Breast epithelium (tissue), 3 donors: ENCODE results near the gene WLS.

Experiments
- POLR2A ChIP-seq: fragments of 450-650 bp; IDR thresholded peaks from one replicate; pipeline ENCODE4 v1.6.1; 2016; ENCODE audit warnings: antibody characterized with exemption, mild to moderate bottlenecking, moderate library complexity
- TF ChIP-seq, protein P1 (sequence below), 3 donors: fragments of 450-650 bp; IDR thresholded peaks; one replicate each; pipeline ENCODE4 v1.5.1; 2016 to 2017; ENCODE audit warnings: antibody characterized with exemption in 3 of 3, mild to moderate bottlenecking in 3 of 3, moderate library complexity in 3 of 3

DNA sequence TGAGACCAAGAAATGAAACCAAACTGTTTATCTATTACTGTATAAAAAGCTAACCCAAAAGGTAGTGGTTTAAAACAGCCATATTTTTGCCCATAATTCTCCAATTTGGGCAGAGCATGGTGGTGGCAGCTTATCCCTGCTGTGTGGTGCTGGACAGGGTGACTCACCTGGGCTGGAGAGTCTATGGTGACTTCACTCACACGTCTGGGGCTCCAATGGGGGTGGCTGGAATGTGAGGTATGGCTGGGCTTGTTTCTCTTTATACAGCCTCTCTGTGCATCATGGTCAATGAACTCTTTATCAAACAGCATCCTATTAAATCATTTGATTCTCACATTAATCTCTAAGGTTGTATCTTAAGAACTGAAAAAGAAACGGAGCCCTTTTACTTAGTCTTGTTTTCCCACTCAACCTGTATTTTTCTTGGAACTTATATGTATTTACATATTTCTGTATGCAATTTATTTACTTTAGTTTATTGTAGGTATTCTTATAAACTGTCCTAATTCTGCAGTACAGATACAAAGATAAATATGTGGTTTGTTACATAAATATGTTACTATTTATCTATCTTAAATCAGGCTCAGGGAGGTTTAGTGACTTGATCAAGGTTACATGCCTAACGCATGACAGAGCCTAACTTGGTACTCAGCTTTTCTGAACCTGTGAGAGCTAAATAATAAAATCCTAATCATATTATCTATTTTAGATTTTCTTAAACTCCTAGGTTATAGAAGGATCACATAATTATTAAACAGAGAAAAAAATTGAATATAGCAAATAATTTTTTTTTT, 37.5 kb upstream of the WLS start:
- TF ChIP-seq POLR2A = no peak
- TF ChIP-seq, protein P1, sequence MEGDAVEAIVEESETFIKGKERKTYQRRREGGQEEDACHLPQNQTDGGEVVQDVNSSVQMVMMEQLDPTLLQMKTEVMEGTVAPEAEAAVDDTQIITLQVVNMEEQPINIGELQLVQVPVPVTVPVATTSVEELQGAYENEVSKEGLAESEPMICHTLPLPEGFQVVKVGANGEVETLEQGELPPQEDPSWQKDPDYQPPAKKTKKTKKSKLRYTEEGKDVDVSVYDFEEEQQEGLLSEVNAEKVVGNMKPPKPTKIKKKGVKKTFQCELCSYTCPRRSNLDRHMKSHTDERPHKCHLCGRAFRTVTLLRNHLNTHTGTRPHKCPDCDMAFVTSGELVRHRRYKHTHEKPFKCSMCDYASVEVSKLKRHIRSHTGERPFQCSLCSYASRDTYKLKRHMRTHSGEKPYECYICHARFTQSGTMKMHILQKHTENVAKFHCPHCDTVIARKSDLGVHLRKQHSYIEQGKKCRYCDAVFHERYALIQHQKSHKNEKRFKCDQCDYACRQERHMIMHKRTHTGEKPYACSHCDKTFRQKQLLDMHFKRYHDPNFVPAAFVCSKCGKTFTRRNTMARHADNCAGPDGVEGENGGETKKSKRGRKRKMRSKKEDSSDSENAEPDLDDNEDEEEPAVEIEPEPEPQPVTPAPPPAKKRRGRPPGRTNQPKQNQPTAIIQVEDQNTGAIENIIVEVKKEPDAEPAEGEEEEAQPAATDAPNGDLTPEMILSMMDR (IDR thresholded peaks at IDR 0.05) = no peak
